HUES6 (cell line): ENCODE data around the gene GLA.

Experiments used
- H3K27ac ChIP-seq: 2 replicates; pipeline ENCODE4 v1.7.0; 2013; ENCODE audit warnings: low read depth, mild to moderate bottlenecking, low read length, inconsistent platforms
- H3K27me3 ChIP-seq: 2 replicates; pipeline ENCODE4 v1.6.1; 2013; ENCODE audit warnings: low read length; ENCODE audit not compliant: control insufficient read depth, insufficient read depth
- H3K36me3 ChIP-seq: 2 replicates; pipeline ENCODE4 v1.6.1; 2013; ENCODE audit warnings: low read length; ENCODE audit not compliant: control insufficient read depth, insufficient read depth
- H3K4me1 ChIP-seq: 2 replicates; pipeline ENCODE4 v1.6.1; 2013; ENCODE audit warnings: low read length; ENCODE audit not compliant: control insufficient read depth, insufficient read depth
- H3K4me3 ChIP-seq: 2 replicates; pipeline ENCODE4 v1.5.1; 2013; ENCODE audit warnings: low read depth, low read length
- H3K9ac ChIP-seq: one replicate; pipeline ENCODE4 v1.6.1; 2013; ENCODE audit warnings: mild to moderate bottlenecking, low read length
- H3K9me3 ChIP-seq: 2 replicates; pipeline ENCODE4 v1.6.1; 2013; ENCODE audit warnings: low read depth, low read length; ENCODE audit not compliant: control insufficient read depth, insufficient read depth

Gene GLA

GRCh38 chrX:101357166-101357795 lies 50.4 kb downstream of the GLA start:
- Histone ChIP-seq H3K27ac (no peak overlapping the region), H3K4me3 (no peak overlapping the region), H3K36me3 (no peaks in the 10 kb centered on the region), H3K4me1 (no peaks in the 10 kb centered on the region), H3K9me3 (no peaks in the 10 kb centered on the region), H3K27me3 (no peaks in the 10 kb centered on the region), H3K9ac (no peak overlapping the region)

- H3K27ac ChIP-seq, result peak overlapping the region; percentile 87
- H3K9me3 ChIP-seq, result no peaks in the 10 kb centered on the region
- H3K4me3 ChIP-seq, result peak overlapping the region; percentile 89
- H3K36me3 ChIP-seq, result peaks cover 21% of the 10 kb centered on the region
- H3K27me3 ChIP-seq, result no peaks in the 10 kb centered on the region
- peaks cover 9% of the 10 kb centered on the region for H3K4me1 ChIP-seq
- H3K9ac ChIP-seq, result peak overlapping the region; percentile 93
Observed at GRCh38 chrX:101349193-101349562, 58.5 kb downstream of the GLA start.

DNA sequence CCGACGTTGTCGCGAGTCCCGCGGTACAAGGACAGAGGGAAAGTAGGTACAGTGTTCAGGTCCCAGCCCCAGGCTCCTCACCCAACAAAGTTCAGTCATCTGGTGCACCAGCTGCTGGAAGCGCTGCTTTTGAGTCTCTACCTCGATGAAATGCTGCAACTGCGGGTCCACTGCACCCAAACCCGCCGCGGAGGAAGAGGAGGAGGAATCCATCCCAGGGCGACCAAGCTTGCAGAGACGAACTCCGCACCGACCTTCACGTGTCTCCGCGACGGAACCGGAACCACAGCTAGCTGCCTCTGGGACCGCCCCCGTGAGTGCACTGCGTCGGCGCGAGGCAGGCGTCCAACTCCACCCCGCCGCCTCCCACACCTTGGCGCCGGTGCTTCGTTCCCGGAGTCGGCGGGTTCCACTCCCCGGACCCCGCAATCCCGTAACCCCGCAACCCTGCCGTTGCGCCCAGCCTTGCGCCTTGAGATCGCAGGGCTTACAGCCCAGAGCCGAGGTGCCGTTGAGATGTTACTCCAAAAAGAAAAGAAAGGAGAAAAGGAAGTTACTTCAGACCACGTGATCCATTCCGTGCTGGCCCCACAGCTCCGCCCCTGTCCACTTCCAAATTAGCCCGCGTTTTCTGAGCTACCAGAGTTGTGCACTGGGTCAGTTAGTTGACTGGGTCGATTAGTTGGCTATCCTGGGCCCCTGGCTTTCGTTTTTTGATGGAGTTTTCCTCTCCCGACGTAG lies 59.1 kb downstream of the GLA start, which contains the start of gene TIMM8A:
Gene TIMM8A, minus strand, starts transcription at position 291 of the 741 bp plus-strand sequence. Its CDS starts 78 bp downstream, at position 213.
- H3K4me1 ChIP-seq, result peaks cover 9% of the 10 kb centered on the region
- peak within 1 kb of the TSS; percentile 89 for H3K4me3 ChIP-seq
- no peaks in the 10 kb centered on the region for H3K9me3 ChIP-seq
- H3K27me3 ChIP-seq, result no peaks in the 10 kb centered on the region
- H3K27ac ChIP-seq, result peak within 1 kb of the TSS; percentile 87
- H3K9ac ChIP-seq, result peak within 1 kb of the TSS; percentile 93
- peaks cover 25% of the 10 kb centered on the region for H3K36me3 ChIP-seq

- Histone ChIP-seq H3K4me1 (peaks cover 9% of the 10 kb centered on the region), H3K4me3 (peak overlapping the region; percentile 89), H3K9me3 (no peaks in the 10 kb centered on the region), H3K9ac (peak overlapping the region; percentile 93), H3K36me3 (peaks cover 27% of the 10 kb centered on the region), H3K27ac (0 out of 2 replicates have a peak overlapping the region, but pooled peaks have one; percentile 87), H3K27me3 (no peaks in the 10 kb centered on the region)
Observed at GRCh38 chrX:101347859-101348451, 59.8 kb downstream of the GLA start.
